Endothelial cell of umbilical vein (primary cell): ENCODE results near the gene FAAH. TPM values are rescaled to one million over a fixed set of nuclear protein-coding genes. Genes with fewer than 3 reads are reported as not detected.

ENCODE experiments used
- BruUV-seq: library from RNA; stranded (reverse); fragments of 400-500 nt; replicated peaks from 2 replicates; lab custom pipeline; 2021; lab: Mats Ljungman, UMichigan
- CTCF ChIA-PET: fragments of 300-600, 350-600 bp; sonication (Branson Sonifier 250); formaldehyde crosslinking; loops from one replicate; lab custom pipeline; 2021; ENCODE audit warnings: antibody characterized with exemption, inconsistent platforms; lab: Charles Lee
- POLR2A ChIA-PET: fragments of 300-600, 350-600 bp; sonication (Branson Sonifier 250); formaldehyde crosslinking; loops from one replicate; lab custom pipeline; 2021; ENCODE audit warnings: antibody characterized with exemption, inconsistent platforms; lab: Charles Lee
- DNase-seq: peaks from one replicate; pipeline ENCODE4 v3.0.0-alpha.2; 2011; ENCODE audit warnings: low read depth, low spot score
- FAIRE-seq: peaks from 2 replicates; lab custom pipeline; 2011; peaks lifted over from hg19 to GRCh38; lab: Jason Lieb, UNC
- H2AFZ ChIP-seq: 2 replicates; pipeline ENCODE4 v1.6.0; 2012; ENCODE audit warnings: low read depth, low read length, control low read depth, inconsistent platforms
- H3K27ac ChIP-seq: 2 replicates; pipeline ENCODE4 v1.5.1; 2011; ENCODE audit warnings: low read depth, mild to moderate bottlenecking, control low read depth, low read length, moderate library complexity; ENCODE audit not compliant: insufficient read depth
- H3K27me3 ChIP-seq, 2 experiments: 2 replicates each; pipeline versions ENCODE4 v1.6.0 to v1.6.1; 2011; ENCODE audit warnings: low read length in 2 of 2, mixed read lengths in 1 of 2; ENCODE audit not compliant: control insufficient read depth in 2 of 2, insufficient read depth in 2 of 2
- H3K36me3 ChIP-seq, 2 experiments: 2 replicates in 1 of 2; 3 replicates in 1 of 2; pipeline ENCODE4 v1.5.1; 2011; ENCODE audit warnings: low read length in 2 of 2, mild to moderate bottlenecking in 1 of 2, moderate library complexity in 1 of 2; ENCODE audit not compliant: control insufficient read depth in 2 of 2, insufficient read depth in 2 of 2; ENCODE audit errors: extremely low read depth in 1 of 2
- H3K4me1 ChIP-seq: 3 replicates; pipeline ENCODE4 v1.5.1; 2011; ENCODE audit warnings: mild to moderate bottlenecking, low read length; ENCODE audit not compliant: control insufficient read depth, insufficient read depth; ENCODE audit errors: extremely low read depth
- H3K4me2 ChIP-seq: 2 replicates; pipeline ENCODE4 v1.6.1; 2011; ENCODE audit warnings: low read length, control low read depth, mixed read lengths; ENCODE audit not compliant: insufficient read depth
- H3K4me3 ChIP-seq, 3 experiments: fragments of 200-600 bp in 1 of 3; sonication (generic), shearing (Covaris generic) in 1 of 3; replicated peaks in 1 of 3; 2 replicates each; pipeline ENCODE4 v1.5.1; 2011 to 2016; ENCODE audit warnings: control low read depth in 3 of 3, low read length in 3 of 3, mild to moderate bottlenecking in 2 of 3, inconsistent platforms in 1 of 3, low read depth in 1 of 3, moderate library complexity in 1 of 3; ENCODE audit not compliant: insufficient read depth in 1 of 3
- H3K79me2 ChIP-seq: 2 replicates; pipeline ENCODE4 v1.6.0; 2012; ENCODE audit warnings: low read length, inconsistent platforms; ENCODE audit not compliant: control insufficient read depth, insufficient read depth
- H3K9ac ChIP-seq: replicated peaks from 2 replicates; pipeline ENCODE3; 2011; ENCODE audit warnings: low read length, control low read depth; ENCODE audit not compliant: insufficient read depth; ENCODE audit errors: extremely low read depth
- H3K9me1 ChIP-seq: replicated peaks from 3 replicates; pipeline ENCODE4 v1.6.0; 2011; ENCODE audit warnings: mild to moderate bottlenecking, low read length; ENCODE audit not compliant: control insufficient read depth, insufficient read depth; ENCODE audit errors: extremely low read depth
- H3K9me3 ChIP-seq: replicated peaks from 2 replicates; pipeline ENCODE4 v1.5.1; 2012; ENCODE audit warnings: low read length, inconsistent platforms; ENCODE audit not compliant: control insufficient read depth, insufficient read depth
- H4K20me1 ChIP-seq: replicated peaks from 2 replicates; pipeline ENCODE3; 2011; ENCODE audit warnings: mild to moderate bottlenecking, low read length; ENCODE audit not compliant: control insufficient read depth, insufficient read depth; ENCODE audit errors: extremely low read depth
- EZH2 ChIP-seq: IDR thresholded peaks from 2 replicates; pipeline ENCODE4 v1.6.1; 2012; ENCODE audit warnings: borderline replicate concordance, low read depth, mild to moderate bottlenecking, moderate library complexity, low read length, inconsistent platforms; ENCODE audit not compliant: severe bottlenecking
- FOS ChIP-seq: IDR thresholded peaks from 2 replicates; pipeline ENCODE4 v1.6.1; 2011; ENCODE audit warnings: mild to moderate bottlenecking, low read length, moderate library complexity, borderline replicate concordance; ENCODE audit not compliant: insufficient read depth
- GATA2 ChIP-seq: IDR thresholded peaks from 2 replicates; pipeline ENCODE4 v1.7.0; 2011; ENCODE audit warnings: low read depth, mild to moderate bottlenecking, moderate library complexity, mixed read lengths, low read length; ENCODE audit not compliant: insufficient read length, insufficient read depth
- JUN ChIP-seq: IDR thresholded peaks from 2 replicates; pipeline ENCODE4 v1.6.1; 2011; ENCODE audit warnings: borderline replicate concordance, low read depth; ENCODE audit not compliant: insufficient read length, insufficient read depth
- MYC ChIP-seq: IDR thresholded peaks from one replicate; pipeline ENCODE4 v1.6.1; 2011; ENCODE audit warnings: mild to moderate bottlenecking, low read depth, low read length
- POLR2A ChIP-seq: IDR thresholded peaks from 2 replicates; pipeline ENCODE4 v1.6.1; 2012; ENCODE audit warnings: low read depth, mild to moderate bottlenecking, control low read depth, low read length
- POLR2AphosphoS5 ChIP-seq: IDR thresholded peaks from 2 replicates; pipeline ENCODE4 v1.6.1; 2012; ENCODE audit warnings: low read depth, mild to moderate bottlenecking, control low read depth, low read length, moderate library complexity; ENCODE audit not compliant: insufficient read depth
- dilution Hi-C: fragments of 300-500 bp; cut with MboI; formaldehyde crosslinking; loops from one replicate; pipeline ENCODE4 v1.15.0; 2019; ENCODE audit warnings: low sequenced_read_pairs; ENCODE audit not compliant: extremely low pct_ligation_motif_present
- intact Hi-C: fragments of 100-400 bp; cut with micrococcal nuclease; formaldehyde crosslinking; loops from one replicate; pipeline ENCODE4 v1.10.0; 2022
- polyA plus RNA-seq, 4 experiments: library from polyadenylated mRNA; depleted of rRNA in 3 of 4; stranded (reverse) in 3 of 4; unstranded in 1 of 4; fragments of >200 nt; gene quantifications; 2 replicates each; pipeline versions ENCODE4 v1.2.1 to v1.2.3, GENCODE V29; 2011 to 2012; ENCODE audit warnings: missing spikeins in 1 of 4
- total RNA-seq: library from RNA; stranded (reverse); gene quantifications from 2 replicates; pipeline ENCODE4 v1.2.3, GENCODE V29; 2021
- TF ChIP-seq, protein P1 (sequence below): IDR thresholded peaks from 2 replicates; pipeline ENCODE4 v1.6.1; 2011; ENCODE audit not compliant: insufficient read depth, insufficient read length
- TF ChIP-seq, protein P2 (sequence below), 2 donors: IDR thresholded peaks; 1 replicate in 1 of 2; 2 replicates in 1 of 2; pipeline ENCODE4 v1.5.1; 2011; ENCODE audit warnings: low read length in 2 of 2, mild to moderate bottlenecking in 2 of 2, moderate library complexity in 2 of 2, control low read depth in 1 of 2, inconsistent platforms in 1 of 2, low read depth in 1 of 2; ENCODE audit not compliant: insufficient read depth in 1 of 2; ENCODE audit errors: extremely low read depth in 1 of 2

Gene FAAH
- total and polyA plus RNA-seq, 2 donors (not counting 3 experiments of a cell fraction or from before 2014, with no cell fraction given) = 0.47 to 1.5 TPM

DNA sequence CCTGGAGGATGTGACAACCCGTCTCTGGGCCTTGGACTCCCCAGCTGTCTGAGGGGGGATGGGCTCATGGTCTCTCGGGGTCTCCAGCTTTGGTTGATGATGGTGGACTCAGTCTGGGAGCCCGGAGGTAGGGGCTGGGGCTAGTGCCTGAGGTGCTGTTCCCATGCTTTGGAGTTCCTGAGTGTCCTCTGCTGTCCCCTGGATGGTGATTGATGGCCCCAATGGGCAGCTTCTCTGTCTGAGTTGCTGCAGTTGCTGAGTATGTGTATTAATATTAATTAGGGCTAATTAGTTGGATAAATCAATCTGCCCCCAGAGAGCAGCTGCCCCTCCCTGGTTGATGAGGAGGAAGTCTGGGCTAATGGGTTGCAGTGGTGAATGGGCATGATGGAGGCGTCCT is 30.6 kb downstream of the FAAH start:
- H3K36me3 ChIP-seq = no peaks in the 10 kb centered on the region
- no peaks in the 10 kb centered on the region for H4K20me1 ChIP-seq
- dilution Hi-C loops (no loop called here), intact Hi-C loops (no loop called here)
- H3K4me2 ChIP-seq = no peak overlapping the region
- H3K9me1 ChIP-seq = no peaks in the 10 kb centered on the region
- ChIA-PET CTCF (interaction anchor here (1.3 to 1.9 kb wide), 2 partner anchors 11 to 22 kb away, joined by 3 to 5 read pairs; no protein-coding TSS in a partner anchor), POLR2A (no interaction called here)
- no TSS peak for BruUV-seq
- no peak for DNase-seq
- H3K4me3 ChIP-seq = no peak overlapping the region
- H3K27me3 ChIP-seq = peaks cover 0 to 3% of the 10 kb centered on the region in 2 experiments
- no peak overlapping the region for H3K27ac ChIP-seq
- H3K4me1 ChIP-seq = no peaks in the 10 kb centered on the region
- H3K79me2 ChIP-seq = no peaks in the 10 kb centered on the region
- FAIRE-seq = no peak
- H3K9ac ChIP-seq = no peak overlapping the region
- no peak for TF ChIP-seq EZH2
- TF ChIP-seq, protein P1, sequence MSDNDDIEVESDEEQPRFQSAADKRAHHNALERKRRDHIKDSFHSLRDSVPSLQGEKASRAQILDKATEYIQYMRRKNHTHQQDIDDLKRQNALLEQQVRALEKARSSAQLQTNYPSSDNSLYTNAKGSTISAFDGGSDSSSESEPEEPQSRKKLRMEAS = no peak
- no peak for TF ChIP-seq MYC
- no peak for TF ChIP-seq FOS
- TF ChIP-seq POLR2AphosphoS5 = no peak
- no peak for TF ChIP-seq JUN
- no peak for TF ChIP-seq POLR2A
- TF ChIP-seq GATA2 = no peak
- TF ChIP-seq, protein P2, sequence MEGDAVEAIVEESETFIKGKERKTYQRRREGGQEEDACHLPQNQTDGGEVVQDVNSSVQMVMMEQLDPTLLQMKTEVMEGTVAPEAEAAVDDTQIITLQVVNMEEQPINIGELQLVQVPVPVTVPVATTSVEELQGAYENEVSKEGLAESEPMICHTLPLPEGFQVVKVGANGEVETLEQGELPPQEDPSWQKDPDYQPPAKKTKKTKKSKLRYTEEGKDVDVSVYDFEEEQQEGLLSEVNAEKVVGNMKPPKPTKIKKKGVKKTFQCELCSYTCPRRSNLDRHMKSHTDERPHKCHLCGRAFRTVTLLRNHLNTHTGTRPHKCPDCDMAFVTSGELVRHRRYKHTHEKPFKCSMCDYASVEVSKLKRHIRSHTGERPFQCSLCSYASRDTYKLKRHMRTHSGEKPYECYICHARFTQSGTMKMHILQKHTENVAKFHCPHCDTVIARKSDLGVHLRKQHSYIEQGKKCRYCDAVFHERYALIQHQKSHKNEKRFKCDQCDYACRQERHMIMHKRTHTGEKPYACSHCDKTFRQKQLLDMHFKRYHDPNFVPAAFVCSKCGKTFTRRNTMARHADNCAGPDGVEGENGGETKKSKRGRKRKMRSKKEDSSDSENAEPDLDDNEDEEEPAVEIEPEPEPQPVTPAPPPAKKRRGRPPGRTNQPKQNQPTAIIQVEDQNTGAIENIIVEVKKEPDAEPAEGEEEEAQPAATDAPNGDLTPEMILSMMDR (IDR thresholded peaks at IDR 0.05; ENCODE audit: extremely low read depth in 1 of 2, insufficient read depth in 1 of 2, low read depth in 1 of 2, low read length in 2 of 2) = no peak
- H3K9me3 ChIP-seq = no peaks in the 10 kb centered on the region
- H2AFZ ChIP-seq = no peak overlapping the region
